Measurements from ENCODE around the gene MCU. TPM values are rescaled to one million over a fixed set of nuclear protein-coding genes. Genes with fewer than 3 reads are reported as not detected.

MCU gene
- total and polyA plus RNA-seq, 2 of the 8 experiments (the other 6 are each of a cell fraction or from before 2014, with no cell fraction given) = 51.6 to 62.2 TPM

DNA sequence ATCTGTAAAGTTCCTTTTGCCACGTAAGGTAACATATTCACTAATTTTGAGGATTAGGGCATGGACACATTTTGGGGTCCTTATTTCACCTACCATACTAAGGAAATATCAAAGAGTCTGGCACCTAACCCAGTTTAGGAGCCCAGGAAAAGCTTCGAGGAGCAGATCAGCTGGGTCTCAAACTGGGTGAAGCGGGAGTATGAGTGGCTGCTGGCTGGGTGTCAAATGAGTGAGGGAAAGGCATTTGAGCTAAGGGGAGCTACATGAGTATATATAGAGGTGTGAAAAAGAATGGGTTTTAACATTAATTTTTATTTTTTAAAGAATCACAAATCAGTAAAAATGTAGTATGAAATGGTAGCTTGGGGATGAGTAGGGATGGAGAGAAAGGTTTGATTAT, 71.3 kb downstream of the MCU start (continued):
- TF ChIP-seq GABPA (IDR thresholded peaks at IDR 0.05; ENCODE audit: borderline replicate concordance, insufficient read depth, low read length) (no peak), NANOG (IDR thresholded peaks at IDR 0.05; ENCODE audit: insufficient read depth, low read depth, low read length, poor library complexity, severe bottlenecking) (no peak), CHD1 (IDR thresholded peaks at IDR 0.05; ENCODE audit: low read depth, low read length) (no peak), CBX8 (IDR thresholded peaks at IDR 0.05; ENCODE audit: borderline replicate concordance, low read depth, low read length) (no peak)
